GM18502 (cell line): Measurements from ENCODE around the gene IWS1.
"Not testable (repeated sequence)": the region's sequence is repeated elsewhere in the genome, so short reads cannot be mapped to it uniquely, and the experiment has no call there.

Experiments used
- ATAC-seq: cut with Tn5 transposase; IDR thresholded peaks from one replicate; pipeline ENCODE4 v1.9.1; 2021; ENCODE audit warnings: mild to moderate bottlenecking; ENCODE audit not compliant: unreplicated experiment, poor library complexity

The IWS1 gene

GRCh38 chr2:127561371-127561770, 35.1 kb upstream of the IWS1 start:
- no peak for ATAC-seq

- no peak for ATAC-seq
These were observed 34.6 kb upstream of the IWS1 start for GRCh38 chr2:127560931-127561280.

GRCh38 chr2:127560201-127560930, 34.1 kb upstream of the IWS1 start:
- no peak for ATAC-seq

- no peak for ATAC-seq
These were observed 33.2 kb upstream of the IWS1 start for GRCh38 chr2:127559454-127559853.

- no peak for ATAC-seq
These were observed 32.6 kb upstream of the IWS1 start for GRCh38 chr2:127558911-127559310.

- no peak for ATAC-seq
These were observed 26.6 kb upstream of the IWS1 start for GRCh38 chr2:127552846-127553245.

GRCh38 chr2:127552336-127552735, 26.0 kb upstream of the IWS1 start:
- ATAC-seq: no peak

GRCh38 chr2:127551221-127551930, 25.1 kb upstream of the IWS1 start:
- no peak for ATAC-seq

- no peak for ATAC-seq
These were observed 20.5 kb upstream of the IWS1 start for GRCh38 chr2:127546797-127547196.

GRCh38 chr2:127545796-127546195, 19.5 kb upstream of the IWS1 start:
- no peak for ATAC-seq

- no peak for ATAC-seq
These were observed 18.9 kb upstream of the IWS1 start for GRCh38 chr2:127545189-127545588.

GRCh38 chr2:127543013-127543501, 16.8 kb upstream of the IWS1 start:
- not testable (repeated sequence) for ATAC-seq

GRCh38 chr2:127542231-127542630, 15.9 kb upstream of the IWS1 start:
- ATAC-seq: no peak

GRCh38 chr2:127541809-127542208, 15.5 kb upstream of the IWS1 start:
- no peak for ATAC-seq

- no peak for ATAC-seq
These were observed 11.4 kb upstream of the IWS1 start for GRCh38 chr2:127537644-127538043.

GRCh38 chr2:127536707-127537541, 10.6 kb upstream of the IWS1 start:
- ATAC-seq: no peak

GRCh38 chr2:127535918-127536317, 9.6 kb upstream of the IWS1 start:
- no peak for ATAC-seq

GRCh38 chr2:127535422-127535901, 9.2 kb upstream of the IWS1 start, which contains the start of gene MYO7B:
Gene MYO7B, plus strand, starts transcription at chr2:127535683. Its CDS starts 24,040 bp downstream, at chr2:127559723.
- no peak for ATAC-seq

- ATAC-seq: no peak
These were observed 6.0 kb upstream of the IWS1 start for GRCh38 chr2:127532296-127532695.

GRCh38 chr2:127531221-127531648, 4.9 kb upstream of the IWS1 start:
- ATAC-seq: no peak
